HG03103 (cell line): ENCODE data around the gene UNC93B1.
"Not testable (repeated sequence)": the region's sequence is repeated elsewhere in the genome, so short reads cannot be mapped to it uniquely, and the experiment has no call there.

Experiments used
- ATAC-seq: cut with Tn5 transposase; IDR thresholded peaks from one replicate; pipeline ENCODE4 v1.9.1; 2021; ENCODE audit warnings: low read depth; ENCODE audit not compliant: unreplicated experiment

The UNC93B1 gene

DNA sequence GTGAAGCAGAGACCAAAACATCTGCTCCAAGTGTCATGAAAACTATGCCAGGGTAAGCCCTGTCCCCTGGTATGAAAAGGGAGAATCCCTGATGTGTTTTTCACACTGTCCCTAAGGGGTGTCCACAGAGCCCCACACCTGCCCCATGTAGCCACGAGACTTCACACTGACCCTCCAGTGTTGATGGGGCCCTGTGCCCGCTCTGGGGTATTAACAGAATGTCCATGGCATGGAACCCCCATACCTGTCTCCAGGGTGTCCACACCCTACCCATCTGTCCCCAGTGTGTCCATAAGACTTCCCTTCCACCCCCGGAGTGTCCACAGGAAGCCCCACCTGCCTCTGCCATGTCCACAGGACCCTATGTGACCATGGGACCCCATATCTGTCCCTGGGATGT, 8.8 kb downstream of the UNC93B1 start:
- ATAC-seq, result not testable (repeated sequence)

DNA sequence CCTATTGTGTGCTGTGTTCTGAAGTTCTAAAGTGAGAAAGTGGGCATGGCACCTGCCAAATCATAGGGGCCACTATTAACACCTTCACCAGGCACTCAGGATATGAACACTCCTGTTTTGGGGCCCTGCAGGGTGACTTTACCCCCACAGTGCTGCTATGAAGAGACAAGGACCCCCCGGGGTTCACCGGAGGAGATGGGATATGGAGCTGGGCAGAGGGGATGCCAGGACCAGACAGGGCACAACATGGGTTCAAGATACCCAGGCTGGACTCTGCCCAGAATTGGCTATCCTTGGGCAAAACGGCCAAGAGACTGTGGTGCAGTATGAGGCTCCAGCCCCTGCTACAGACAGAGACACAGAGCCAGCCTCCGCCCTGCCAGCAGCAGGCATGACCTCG, 9.5 kb downstream of the UNC93B1 start:
- ATAC-seq, result not testable (repeated sequence)

DNA sequence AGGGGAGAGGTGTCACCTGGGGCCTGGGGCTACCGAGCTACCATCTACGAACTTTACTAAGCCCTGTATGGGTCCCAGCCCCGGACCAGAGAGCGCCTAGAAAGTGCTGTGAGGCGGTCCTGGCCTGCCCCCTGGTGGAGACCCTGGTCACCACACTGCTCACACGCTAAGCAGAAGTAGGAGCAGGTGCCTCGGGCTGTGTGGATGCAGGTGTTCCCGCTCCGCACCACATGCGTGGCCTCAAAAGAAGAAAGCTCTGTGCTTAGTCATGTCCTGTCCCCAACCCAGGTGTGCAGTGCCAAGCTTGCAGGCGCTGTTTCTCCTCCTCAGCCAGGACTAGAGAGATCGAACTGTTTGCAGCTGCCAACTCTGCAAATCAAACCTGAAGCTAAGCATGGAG, 10.1 kb downstream of the UNC93B1 start:
- ATAC-seq, result not testable (repeated sequence)

DNA sequence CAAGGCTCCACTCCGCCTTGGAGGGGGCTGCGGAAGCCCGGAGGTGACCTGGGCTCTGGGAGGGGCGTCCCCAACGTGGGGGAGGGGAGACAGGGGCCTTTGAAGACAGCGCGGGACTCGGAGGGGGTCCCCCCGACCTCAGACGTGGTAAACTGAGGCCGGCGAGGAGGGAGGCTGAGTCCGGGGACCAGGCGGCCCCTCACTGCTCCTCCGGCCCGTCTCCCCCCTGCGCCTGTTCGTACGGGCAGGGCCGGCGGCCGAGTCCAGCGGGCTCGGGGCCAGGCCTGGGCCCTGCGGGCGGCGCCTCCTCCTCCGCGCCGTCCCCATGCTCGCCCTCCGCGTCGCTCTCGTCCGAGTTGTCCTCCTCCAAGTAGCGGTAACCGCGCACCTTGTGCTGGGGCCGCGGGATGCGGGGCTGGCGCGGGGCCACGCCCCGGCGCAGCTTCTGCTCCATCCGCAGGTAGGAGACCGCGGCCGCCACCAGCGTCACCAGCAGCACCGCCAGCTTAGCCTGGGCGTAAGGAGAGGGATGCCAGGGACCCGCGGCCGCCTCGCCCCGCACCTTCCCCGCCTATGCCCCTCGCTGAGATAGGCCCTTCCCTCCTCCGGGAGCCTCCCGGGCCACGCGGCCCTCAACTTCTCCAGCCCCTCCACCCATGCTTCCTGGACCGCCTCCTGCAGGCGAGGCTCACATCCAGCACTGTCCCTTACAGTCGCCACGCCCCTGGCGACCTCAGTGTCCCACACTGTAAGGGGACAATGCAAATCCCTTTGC, 12.4 kb downstream of the UNC93B1 start:
- ATAC-seq, result not testable (repeated sequence)

DNA sequence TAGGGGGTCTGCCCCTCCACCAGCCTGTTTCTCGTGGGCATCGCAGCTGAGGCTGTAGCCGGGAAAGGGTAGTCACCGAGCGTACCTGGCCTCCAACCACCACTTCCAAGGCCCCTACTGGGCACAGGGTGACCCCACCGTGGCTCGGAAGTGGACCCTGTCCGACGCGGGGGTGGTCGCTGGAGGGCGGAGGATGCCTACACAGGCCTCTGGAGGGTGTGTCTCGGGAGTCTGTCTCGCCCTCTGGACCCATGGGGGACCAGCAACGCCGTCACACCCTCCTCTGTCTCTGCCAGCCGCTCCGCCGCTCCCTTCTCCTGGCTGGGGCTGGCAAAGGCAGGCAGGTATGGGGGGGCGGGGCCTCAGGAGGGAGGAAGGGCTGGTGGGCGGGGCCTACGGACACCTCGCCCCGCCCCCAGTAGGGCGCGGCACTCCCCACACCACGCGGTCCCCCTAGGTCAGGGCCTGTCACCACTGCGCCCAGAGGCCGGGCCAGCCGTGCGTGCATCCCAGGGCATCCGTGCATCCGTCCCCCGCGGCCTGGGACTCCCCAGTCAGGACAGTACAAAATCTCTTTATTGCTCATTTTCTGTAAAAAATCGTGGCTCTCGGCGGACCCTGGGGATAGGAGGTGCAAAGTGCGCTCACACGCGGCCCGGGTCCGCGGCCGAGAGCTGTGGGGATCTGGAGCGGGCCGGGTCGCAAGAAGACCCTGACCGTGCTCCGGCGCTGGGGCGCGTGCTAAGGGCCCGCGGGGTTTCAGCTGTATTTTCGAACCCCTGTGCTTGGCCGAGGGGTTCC, 13.2 kb downstream of the UNC93B1 start:
- not testable (repeated sequence) for ATAC-seq

DNA sequence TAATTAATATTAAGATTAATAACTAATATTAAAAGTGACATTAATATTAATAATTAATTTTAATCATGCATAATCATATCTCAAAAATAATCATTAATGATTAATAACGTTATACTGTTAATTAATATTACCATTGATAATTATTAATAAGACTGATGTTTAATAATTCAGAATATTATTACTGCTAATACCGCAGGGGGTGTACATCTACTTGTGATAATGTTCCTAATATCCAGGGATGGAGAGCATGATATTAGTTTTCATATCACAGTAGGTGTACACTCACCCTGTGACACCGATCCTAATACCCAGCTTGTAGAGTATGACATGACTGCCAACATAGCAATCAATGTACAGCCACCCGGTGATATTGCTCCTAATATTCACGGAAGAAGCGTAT, 18.6 kb downstream of the UNC93B1 start:
- not testable (repeated sequence) for ATAC-seq

DNA sequence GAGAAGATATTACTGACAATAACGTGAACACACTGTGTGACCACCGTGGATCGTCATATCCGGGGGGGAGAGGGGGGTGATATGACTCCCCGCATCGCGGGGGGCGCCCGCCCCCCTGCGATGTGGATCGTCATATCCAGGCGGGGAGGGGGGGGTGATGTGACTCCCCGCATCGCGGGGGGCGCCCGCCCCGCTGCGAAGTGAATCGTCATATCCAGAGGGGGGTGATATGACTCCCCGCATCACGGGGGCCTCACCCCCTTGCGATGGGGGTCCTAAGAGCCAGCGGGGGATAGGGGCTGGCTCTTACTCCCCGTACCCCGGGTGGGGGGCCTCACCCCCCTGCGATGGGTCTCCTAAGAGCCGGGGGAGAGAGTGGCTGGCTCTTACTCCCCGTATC, 19.9 kb downstream of the UNC93B1 start:
- no peak for ATAC-seq

DNA sequence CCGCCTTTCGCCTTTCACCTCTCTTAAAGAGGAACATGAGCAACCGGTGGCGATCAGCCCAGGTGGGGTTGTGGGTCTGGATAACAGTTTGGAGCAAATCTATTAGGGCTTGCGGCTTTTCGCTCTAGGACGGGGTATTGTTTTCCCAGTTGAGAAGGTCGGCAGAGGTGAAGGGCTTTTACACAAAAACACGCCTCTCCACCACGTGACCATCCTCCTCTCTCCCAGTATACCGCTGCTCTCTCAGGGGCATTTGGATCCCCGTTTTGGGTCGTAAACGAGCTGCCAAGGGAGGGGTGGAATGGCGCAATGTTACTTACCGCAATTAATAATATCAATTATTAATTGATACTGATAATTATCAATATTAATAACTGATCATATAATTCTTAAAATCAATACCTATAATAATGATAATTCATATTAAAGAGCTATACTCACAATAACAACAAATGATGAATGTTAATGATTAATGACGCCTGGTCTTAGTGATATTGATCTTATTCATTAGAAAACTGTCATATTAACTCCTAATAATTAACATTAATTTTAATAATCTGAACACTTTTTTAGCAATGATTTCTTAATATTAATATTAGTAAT, 21.5 kb downstream of the UNC93B1 start:
- not testable (repeated sequence) for ATAC-seq

DNA sequence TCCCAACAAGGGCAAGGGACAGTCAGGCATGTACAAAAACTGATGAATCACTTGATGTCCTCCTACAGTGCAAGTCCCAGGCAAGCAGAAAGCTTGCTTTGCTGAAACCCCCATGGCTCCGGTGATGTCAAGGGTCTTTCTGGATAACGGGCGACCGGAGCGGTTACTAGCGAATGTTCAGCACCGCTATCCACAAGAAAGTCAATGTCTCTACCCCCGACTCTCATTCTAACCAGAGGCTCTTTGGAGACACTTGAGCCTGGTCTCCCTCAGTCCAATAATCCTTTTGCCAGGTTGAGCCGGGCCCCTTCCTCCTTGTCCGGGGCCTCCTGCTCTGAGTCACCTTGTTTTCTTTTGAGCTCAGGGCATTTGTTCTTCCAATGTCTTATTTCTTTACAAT, 22.7 kb downstream of the UNC93B1 start:
- not testable (repeated sequence) for ATAC-seq

DNA sequence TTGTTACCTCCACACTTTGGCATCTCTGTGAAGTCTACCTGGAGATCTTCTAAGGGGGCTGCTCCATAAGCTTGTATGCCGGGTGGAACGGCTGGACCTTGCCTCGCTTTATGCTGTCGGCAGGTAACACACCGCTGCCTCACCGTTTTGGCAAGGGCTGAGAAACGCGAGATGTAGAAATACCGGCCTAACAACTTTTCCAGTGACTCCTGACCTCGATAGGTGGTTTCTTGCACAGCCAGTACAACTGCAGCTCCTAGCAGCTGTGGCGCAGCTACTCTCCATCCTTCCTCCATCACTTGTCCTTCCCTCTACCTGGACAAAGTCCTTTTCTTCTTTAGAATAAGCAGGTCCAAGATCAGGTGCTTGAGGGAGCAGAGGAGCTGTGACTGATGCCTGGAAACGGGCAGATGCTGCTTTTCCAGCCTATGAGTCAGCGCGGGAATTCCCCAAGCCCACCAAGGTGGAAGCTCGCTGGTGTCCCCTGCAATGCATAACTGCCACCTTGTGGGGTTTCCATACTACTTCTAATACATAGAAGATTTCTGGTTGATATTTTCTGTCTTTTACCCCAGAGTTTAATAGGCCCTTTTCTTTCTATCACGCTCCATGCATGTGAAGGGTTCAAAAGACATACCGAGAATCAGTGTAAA, 25.0 kb downstream of the UNC93B1 start:
- not testable (repeated sequence) for ATAC-seq

DNA sequence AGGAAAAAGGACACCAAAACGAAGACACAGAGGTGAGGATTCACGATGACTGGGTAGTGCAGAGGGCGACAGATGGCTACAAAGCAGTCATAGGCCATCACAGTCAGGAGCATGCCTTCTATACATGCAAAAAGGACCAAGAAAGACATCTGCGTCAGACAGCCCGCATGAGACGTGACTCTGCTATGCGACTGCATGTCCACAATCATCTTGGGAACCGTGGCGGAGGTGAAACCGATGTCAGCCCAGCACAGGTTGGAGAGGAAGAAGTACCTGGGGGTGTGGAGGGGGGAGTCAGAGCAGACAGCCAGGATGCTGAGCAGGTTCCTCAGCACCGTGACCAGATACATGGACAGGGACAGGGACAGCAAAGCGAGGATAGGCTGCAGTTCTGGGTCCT, 29.2 kb downstream of the UNC93B1 start:
- not testable (repeated sequence) for ATAC-seq

DNA sequence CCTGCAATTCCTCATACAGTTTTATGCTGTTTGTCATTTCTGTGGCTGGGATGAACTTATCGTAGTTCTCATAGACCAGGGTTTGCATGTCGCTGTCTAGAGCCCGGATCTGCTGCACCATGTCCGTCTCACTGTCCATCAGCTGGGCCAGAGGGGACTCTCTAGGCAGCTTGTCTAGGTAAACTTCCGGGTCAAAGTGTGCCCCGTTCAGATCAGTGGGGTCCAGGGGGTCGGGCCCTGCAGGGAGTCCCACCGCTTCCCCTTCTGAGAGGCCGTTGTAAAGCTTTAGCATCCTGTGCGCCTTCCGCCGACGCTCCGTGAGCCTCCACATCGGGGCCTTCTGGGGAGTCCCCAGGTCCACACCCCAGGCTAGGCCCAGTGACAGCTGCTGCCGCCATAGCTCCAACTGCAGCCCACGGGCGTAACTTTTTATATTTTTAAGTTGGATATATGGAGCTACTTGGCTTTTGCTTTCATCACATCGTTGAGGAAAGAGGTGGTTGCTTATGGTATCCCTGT, 38.0 kb downstream of the UNC93B1 start:
- ATAC-seq, result not testable (repeated sequence)

DNA sequence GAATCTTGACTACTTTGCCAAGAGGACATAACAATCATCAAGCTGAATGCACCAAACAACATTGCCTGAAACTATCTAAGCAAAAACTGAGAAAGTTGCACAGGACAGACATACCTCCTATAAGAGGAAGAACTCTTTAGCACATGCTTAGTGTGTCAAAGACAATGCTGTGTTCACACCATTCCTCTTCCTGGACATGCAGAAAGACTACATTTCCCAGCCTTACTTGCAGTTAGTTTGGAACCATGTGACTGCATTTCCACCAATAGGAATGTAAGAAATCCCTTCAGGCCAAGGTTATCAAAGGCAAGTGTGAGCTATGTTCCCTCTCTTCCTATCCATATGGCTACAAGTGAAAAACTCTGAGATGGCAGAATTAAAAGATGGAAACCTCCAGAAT, 39.2 kb downstream of the UNC93B1 start:
- ATAC-seq, result not testable (repeated sequence)

DNA sequence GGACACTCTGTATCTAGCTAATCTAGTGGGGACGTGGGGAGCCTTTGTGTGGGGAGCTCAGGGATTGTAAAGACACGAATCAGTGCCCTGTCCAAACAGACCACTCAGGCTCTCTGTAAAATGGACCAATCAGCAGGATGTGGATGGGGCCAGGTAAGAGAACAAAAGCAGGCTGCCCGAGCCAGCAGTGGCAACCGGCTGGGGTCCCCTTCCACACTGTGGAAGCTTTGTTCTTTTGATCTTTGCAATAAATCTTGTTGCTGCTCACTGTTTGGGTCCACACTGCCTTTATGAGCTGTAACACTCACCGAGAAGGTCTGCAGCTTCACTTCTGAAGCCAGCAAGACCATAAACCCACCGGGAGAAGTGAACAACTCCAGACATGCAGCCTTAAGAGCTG, 40.0 kb downstream of the UNC93B1 start:
- not testable (repeated sequence) for ATAC-seq

DNA sequence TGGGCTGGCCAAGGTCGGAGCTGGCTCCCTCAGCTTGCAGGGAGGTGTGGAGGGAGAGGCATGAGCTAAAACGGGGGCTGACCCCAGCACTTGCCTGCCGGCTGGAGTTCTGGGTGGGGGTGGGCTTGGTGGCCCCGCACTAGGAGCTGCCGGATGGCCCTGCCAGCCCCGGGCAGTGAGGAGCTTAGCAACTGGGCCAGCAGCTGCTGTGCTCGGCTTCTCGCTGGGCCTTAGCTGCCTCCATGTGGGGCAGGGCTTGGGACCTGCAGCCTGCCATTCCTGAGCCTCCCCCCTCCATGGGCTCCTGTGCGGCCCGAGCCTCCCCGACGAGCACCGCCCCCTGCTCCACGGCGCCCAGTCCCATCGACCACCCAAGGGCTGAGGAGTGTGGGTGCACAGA, 40.7 kb downstream of the UNC93B1 start:
- not testable (repeated sequence) for ATAC-seq

DNA sequence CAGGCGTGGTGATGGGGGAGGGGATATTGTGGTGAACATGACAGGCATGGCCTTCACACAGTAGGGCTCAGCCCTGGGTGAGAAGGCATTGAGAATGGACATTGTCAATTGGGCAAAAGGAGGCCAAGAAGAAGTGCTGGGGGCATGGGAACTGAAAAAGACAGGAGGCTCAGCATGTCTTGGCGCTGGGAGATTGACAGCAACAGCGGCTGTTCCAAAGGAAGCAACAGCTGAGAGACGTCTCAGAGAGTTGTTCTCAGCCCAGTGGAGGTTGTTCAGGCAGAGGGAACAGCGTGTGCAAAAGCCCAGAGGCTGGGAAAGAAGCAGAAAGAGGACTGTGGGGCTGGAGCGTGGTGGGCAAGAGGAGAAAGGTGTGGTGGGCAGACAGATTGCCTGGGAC, 47.7 kb downstream of the UNC93B1 start:
- ATAC-seq, result not testable (repeated sequence)

DNA sequence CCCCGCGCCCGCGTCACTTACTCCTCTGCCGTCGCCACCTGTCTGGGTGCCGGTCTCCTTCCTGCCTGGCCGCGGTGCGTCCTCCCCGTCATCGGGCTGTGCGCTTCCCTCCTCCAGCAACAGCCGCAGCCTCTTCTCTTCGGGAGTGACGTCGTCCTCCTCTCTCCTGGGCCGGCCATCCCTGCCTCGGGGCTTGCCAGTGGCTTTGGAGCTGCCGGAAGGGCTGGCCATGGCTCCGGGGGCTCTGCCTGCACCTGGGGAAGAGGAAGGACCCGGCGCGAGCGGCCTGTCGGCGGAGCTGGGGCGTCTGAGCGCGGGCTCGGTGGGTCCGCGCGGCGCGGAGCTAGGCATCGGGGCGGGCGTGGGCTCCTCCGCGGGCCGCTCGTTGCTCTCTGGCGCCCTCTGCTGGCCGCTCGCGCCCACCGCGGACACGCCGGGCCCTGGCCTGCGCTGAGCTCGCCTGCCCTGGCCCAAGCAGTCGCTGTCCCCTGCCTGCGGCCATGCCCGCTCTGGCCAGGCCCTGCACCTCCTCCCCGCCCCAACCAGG, 48.4 kb downstream of the UNC93B1 start:
- not testable (repeated sequence) for ATAC-seq

DNA sequence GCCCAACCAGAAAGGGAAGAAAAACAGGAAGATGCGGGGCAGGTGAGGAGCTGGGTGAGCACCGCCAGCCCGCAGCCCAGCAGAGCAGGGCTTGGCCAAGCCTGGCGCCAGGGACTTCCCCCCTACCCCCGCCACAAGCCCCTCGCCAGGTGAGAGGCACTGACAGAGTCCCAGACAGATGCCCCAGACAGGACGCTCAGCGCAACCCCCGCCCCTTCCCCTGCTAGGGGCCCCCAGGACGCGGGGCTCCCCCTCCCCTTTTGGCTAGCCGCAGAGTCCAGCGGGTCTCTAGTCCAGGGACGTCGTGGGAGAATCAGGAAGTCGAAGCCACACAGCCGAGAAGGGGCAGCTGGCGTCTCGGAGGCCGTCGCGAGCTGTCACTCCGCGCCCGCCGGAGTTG, 48.9 kb downstream of the UNC93B1 start:
- not testable (repeated sequence) for ATAC-seq

DNA sequence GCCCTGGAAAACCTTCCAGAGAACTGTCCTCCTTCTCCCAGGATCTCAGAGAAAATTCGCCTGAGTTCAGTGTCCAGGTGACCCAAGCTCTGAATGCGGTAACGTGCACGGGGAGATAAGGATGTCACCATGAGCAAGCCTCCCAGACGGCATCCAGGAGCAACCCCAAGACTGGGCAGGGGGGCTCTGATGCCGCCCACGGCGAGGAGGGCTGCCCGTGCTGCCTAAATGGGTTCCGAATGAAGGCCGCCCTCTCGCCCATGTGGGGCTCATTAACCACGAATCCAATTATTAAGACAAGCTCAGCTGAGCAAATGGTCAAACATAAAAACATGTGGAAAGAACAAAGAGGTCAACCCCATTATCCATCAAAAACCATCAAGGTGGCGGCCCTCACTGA, 49.6 kb downstream of the UNC93B1 start:
- not testable (repeated sequence) for ATAC-seq

DNA sequence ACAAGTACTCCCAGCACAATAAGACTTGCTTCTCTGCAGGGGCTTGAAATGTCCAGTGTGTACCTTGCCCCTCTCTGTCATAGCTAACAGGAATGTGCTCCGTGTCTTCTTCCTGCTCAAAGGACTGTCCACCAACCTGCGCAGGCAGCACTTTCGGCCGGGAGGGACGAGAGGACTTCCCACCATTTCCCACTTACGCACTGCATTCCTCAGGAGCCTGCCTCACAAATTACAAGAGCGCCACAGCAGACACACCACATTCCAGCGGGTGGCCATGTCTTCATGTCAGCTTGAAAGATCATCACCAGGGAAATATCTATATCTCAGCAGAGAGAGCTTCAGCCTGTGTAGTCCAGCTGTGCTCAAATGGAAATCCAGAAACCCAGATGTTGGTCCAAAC, 53.2 kb downstream of the UNC93B1 start:
- ATAC-seq, result not testable (repeated sequence)
